HG03571 (cell line): ENCODE data around the gene GAS2L1.

Experiments used
- ATAC-seq: cut with Tn5 transposase; IDR thresholded peaks from one replicate; pipeline ENCODE4 v1.9.1; 2021; ENCODE audit not compliant: unreplicated experiment

GAS2L1 gene

GRCh38 chr22:29308791-29309262 is 2.4 kb downstream of the GAS2L1 start:
- no peak for ATAC-seq

- no peak for ATAC-seq
These were observed 3.0 kb downstream of the GAS2L1 start for GRCh38 chr22:29309332-29310064.

- no peak for ATAC-seq
These were observed 3.8 kb downstream of the GAS2L1 start for GRCh38 chr22:29310065-29310862.

- no peak for ATAC-seq
These were observed 4.5 kb downstream of the GAS2L1 start for GRCh38 chr22:29310863-29311339.

- ATAC-seq, result no peak
These were observed 5.2 kb downstream of the GAS2L1 start for GRCh38 chr22:29311464-29312217.

- ATAC-seq, result no peak
These were observed 6.0 kb downstream of the GAS2L1 start for GRCh38 chr22:29312218-29313125.

- no peak for ATAC-seq
These were observed 6.7 kb downstream of the GAS2L1 start for GRCh38 chr22:29313126-29313575.

GRCh38 chr22:29313576-29314466 is 7.4 kb downstream of the GAS2L1 start:
- no peak for ATAC-seq

- no peak for ATAC-seq
These were observed 8.3 kb downstream of the GAS2L1 start for GRCh38 chr22:29314537-29315285.

- ATAC-seq, result no peak
These were observed 9.1 kb downstream of the GAS2L1 start, which contains the start of gene RASL10A for GRCh38 chr22:29315286-29316140. RASL10A (minus strand) TSS chr22:29315697; CDS start chr22:29315246, 451 bp downstream.

- ATAC-seq, result no peak
These were observed 9.8 kb downstream of the GAS2L1 start for GRCh38 chr22:29316141-29316828.

- ATAC-seq, result no peak
These were observed 11.5 kb downstream of the GAS2L1 start for GRCh38 chr22:29317827-29318454.

- ATAC-seq, result no peak
These were observed 12.6 kb downstream of the GAS2L1 start for GRCh38 chr22:29319072-29319471.

- ATAC-seq, result no peak
These were observed 14.1 kb downstream of the GAS2L1 start for GRCh38 chr22:29320546-29320945.

- ATAC-seq, result no peak
These were observed 17.2 kb downstream of the GAS2L1 start for GRCh38 chr22:29323641-29324040.

GRCh38 chr22:29325356-29325755 is 18.9 kb downstream of the GAS2L1 start:
- ATAC-seq, result no peak
